Hypothalamus (tissue), 51 donors: ENCODE results near the gene BTBD1.
"Not testable (repeated sequence)": the region's sequence is repeated elsewhere in the genome, so short reads cannot be mapped to it uniquely, and the experiment has no call there.

Experiments used
- DNase-seq, 51 donors: peaks; one replicate each; lab custom pipeline; 2025; lab: John Stamatoyannopoulos, UW

BTBD1 gene

DNA sequence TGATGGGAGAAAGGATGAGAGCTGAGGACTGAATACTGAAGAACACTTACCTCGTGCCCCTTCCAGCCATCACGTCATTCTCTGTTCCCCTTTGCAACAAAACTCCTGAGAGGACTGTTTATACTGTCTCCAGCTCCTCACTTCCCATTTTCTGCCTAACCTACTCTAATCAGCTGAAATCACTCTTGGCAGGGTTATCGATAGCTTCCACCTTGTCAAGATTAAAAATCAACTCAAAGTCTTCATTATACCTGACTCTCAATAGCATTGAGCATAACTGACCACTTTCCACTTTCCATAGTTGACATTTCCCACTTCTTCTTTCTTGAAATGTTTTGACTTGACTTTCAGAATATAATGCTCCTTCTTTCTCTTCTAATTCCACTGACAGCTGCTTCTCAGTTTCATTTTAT is 4.3 kb downstream of the BTBD1 start:
- DNase-seq, result peak in 2 of 51 donors; percentile 3 to 25

DNA sequence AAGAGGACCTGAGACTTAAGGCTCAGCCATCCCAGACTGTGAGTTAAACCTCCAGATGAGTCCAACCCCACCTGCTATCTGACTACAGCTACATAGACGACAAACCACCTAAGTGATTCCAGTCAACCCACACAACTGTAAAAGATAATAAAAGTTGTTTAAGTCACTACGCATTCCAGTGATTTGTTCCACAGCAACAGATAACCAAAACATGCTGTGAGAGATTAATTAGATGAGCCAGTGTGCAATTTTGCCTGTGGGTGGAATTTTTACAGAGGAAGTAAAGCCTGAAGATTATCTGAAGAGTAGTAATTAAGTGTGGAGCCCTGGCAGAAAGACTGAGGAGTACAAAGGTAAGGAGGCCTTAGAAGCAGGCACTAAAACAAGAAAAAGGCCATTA is 5.4 kb downstream of the BTBD1 start:
- peak in 1 of 51 donors; percentile 37 for DNase-seq

DNA sequence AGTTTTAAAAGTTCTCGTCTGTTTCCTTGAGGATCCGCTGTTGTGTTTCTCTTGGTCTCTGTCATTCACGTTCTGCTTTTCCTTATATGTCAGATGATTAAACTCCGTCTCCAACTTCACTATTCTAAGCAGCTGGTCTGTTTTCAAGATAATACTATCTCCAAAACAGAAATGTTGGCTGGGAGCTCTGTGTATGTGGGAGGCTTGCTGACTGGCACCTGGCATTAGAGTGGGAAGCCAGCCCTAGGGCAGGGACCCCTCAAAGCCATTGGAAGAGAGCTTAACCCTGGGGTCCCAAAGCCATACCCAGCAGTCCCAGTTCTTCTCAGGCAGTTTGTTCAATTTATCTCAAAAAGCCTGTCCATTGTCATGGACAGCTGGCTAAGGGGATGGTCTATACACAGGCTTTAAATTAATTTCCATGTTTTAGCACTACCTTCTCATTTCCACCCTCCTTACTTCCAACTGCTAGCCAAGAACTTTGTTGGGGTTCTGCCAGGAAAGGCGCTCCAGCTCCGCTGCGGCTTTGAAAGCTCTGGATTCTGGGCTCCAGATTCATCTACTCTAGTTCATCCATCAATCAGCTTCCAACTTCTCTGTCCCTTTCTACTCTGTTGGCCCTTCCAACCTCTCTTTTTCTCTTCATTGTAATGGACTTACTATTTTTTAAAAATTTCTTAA is 9.2 kb downstream of the BTBD1 start:
- peak in 2 of 51 donors; percentile 9 to 10 for DNase-seq

DNA sequence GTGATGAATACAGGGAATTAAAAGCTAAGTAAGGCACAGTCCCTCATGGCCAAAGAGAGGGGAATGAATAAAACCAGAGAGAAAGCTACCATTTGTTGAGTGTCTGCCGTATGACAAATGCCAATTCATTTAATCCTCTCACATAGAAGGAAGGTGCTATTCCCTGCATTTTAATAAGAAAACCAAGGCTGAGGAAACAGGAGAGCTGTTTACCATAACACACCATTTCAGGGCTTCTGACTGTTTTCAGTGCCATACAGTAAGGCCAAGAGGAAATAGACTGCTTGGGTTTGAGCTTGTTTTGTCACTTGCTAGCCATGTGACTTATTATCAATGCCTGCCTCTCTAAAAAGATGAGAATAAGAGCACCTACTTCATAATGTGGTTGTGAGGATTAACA is 10.1 kb downstream of the BTBD1 start:
- DNase-seq, result no peak

DNA sequence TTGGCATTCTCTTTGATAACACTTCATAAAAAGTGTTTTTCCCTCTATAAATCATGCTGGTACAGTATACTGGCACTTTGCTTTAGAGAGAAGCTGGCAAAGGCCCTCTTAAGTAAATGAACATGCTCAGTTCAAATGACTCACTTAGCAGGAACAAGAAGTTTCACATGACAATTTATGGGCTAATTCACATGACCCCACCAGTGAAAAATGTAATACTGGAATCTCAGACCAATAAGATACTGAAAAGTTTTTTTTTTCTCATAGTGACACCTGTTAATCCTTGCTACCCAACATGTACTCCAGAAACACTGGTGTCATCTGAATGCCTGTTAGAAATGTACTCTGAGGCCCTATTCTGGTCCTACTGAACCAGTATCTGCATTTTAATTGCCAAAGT is 13.9 kb downstream of the BTBD1 start:
- DNase-seq, result no peak

DNA sequence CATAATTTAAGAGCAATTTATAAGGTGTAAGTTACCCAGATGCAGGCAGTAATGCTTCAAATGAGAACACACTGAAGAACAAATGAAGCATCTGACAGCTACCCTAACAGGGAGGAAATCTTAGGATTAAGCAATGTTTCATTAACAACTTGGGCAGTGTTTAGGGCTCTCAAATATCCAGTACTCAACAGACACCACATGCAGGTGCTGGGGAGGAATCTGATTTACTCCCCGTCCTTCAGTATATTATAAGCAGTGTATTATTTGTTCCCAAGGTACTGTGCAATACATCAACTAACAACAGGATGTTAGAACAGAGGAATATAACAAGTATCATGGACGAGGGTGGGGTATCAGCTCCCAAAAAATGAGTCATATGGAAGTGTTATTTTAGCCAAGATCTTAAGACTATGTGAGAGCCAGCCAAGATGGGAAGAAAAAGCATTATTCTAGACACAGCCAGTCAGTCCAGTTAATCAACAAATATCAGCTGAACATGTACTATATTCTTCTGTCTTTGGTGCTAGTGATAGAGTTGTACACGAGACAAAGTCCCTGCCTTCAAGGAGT is 20.4 kb downstream of the BTBD1 start:
- no peak for DNase-seq

DNA sequence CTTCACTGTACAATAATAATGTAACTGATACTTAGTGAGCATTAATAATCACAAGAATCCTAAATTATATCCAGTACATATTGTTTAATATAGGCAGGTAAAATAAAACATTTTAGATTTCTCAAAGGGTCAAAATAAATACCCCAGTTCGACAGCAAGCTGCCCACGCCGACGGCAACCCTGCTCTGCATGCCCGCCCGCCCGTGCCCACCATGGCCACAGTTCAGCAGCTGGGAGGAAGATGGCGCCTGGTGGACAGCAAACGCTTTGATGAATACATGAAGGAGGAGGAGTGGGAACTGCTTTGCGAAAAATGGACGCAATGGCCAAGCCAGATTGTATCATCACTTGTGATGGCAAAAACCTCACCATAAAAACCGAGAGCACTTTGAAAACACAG is 22.9 kb downstream of the BTBD1 start:
- DNase-seq, result no peak

DNA sequence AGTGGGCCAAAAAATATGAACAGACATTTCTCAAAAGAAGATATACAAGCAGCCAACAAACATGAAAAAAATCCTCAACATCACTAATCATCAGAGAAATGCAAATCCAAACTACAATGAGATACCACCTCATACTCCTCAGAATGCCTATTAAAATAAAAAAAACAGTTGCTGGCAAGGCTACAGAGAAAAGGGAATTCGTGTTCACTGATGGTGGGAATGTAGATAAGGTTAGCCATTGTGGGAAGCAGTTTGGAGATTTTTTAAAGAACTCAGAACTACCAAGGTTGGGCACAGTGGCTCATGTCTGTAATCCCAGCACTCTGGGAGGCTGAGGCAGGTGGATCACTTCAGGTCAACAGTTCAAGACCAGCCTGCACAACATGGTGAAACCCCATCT is 27.8 kb downstream of the BTBD1 start:
- no peak for DNase-seq

DNA sequence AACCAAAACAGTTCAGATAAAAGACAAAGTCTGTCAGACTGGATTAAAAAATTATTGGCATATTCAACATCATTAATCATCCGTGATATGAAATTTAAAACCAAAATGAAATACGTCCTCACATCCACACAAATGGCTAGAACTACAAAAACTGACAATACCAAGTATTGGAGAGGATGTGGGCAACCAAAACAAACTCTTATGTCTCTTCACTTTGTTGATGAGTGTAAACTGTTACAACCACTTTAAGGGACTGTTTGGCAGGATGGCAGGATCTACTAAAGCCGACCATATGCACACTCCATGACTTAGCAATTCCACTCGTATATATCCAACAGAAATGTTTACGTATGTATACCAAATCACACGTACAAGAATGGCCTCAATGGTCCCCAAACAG is 30.8 kb downstream of the BTBD1 start:
- DNase-seq, result no peak

DNA sequence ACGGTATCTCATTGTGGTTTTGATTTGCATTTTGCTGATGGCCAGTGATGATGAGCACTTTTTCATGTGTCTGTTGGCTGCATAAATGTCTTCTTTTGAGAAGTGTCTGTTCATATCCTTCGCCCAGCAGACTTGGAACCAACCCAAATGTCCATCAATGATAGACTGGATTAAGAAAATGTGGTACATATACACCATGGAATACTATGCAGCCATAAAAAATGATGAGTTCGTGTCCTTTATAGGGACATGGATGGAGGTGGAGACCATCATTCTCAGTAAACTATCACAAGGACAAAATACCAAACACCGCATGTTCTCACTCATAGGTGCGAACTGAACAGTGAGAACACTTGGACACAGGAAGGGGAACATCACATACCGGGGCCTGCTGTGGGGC is 35.8 kb downstream of the BTBD1 start:
- DNase-seq, result not testable (repeated sequence)

DNA sequence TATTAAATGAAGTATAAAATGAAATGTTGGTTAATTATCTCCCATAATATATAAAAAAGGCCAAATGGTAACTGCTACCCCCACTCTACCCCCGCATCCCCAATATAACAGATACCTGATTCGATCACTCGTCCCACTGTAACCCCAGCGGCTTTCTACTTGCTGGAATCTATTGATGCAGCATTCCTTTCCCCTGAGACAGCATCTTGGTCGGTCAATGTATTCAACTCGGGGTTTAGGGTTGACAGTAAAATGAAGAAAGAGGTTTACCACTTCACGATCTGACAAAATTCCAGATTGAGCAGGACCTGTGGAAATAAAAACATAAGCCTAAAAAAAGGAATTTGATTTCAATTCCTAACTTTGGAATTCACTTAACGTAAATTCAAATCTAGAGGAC is 37.0 kb downstream of the BTBD1 start:
- DNase-seq, result no peak

DNA sequence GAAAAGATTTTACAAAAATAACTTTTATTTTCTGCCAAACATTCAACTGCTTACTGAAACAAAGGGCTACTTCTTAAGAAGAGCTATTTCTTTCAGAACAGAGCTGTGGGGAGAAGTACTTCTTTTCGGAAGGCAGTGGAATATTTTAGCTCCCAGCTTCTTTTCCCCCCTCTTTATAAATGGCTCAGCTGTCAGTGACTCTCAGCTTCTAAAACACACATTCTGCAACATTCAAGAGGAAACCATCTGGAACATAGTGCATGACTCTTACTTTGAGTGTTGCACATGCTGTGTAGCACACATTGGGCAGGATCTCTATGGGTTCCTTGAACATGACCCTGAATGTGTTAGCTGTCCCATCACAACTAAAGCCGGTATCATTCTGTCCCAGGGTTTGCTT is 48.6 kb downstream of the BTBD1 start:
- DNase-seq, result no peak

DNA sequence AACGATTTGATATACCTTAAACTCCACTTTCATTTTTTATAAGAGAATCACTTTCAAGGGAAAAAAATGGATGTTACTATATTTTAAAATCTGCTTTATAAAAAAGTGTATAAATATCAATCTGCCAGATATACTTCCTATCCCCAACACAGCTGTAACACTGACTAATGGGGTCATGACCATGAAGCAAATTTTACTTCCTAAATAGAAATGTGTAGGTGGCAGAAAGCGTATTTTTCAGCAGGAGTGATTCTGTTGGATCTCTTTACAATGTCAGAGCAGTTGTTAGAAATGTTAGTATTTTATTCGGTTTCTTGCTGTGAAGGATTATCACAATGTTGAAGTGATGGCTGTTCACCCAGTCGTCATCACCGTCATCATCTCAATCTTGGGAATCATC is 50.1 kb downstream of the BTBD1 start:
- no peak for DNase-seq

DNA sequence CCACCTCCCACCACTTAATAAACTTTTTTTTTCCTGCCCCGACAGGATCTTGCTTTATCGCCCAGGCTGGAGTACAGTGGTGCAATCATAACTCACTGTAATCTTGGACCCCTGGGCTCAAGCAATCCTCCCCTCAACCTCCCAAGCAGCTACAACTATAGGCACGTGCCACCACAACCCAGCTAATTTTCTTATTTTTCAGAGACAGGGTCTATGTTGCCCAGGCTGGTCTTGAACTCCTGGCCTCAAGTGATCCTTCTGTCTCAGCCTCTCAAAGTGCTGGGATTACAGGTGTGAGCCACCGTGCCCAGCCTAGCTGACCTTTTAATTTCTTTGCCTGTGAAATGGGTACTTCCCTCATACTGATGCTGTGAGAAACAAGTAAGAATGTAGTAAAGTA is 51.7 kb downstream of the BTBD1 start:
- DNase-seq, result no peak

DNA sequence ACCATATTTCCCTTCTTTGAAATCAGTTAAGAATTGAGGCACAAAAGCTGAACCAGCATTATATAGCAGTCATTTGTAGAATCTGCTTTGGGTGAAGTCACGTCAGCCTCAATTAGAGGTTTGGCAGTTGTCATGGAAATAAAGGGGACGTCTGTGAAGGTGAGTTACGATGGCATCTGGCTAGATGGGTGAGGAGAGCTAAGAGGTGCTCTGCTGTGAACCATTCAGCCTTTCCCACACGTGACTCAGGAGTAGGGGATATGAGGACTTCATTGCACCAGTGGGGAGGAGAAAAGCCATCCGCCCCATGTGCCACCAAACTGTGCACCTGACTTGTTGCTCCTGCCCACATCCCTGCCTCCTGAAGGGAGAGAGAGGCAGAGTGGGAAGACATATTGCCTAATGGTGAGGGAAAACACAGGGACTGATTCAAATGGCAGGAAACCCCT is 52.8 kb downstream of the BTBD1 start:
- no peak for DNase-seq

DNA sequence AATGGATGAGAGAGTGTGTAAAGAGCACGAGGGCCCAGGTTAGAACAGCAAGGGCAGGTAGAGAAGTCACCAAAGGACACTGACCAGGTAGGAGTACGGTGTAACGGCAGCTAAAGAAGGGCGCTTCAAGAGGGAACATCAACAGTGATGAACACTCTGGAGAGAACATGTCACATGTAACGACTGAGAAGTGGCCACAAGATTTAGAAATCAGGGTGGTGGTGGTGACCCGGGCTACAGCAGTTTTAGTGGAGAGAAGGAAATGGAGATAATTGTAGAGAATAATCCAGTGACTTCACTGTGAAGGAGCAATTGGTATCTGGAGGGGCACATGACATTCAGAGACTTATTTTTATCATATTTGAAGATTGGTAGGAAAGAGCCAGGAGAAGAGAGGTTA is 54.4 kb downstream of the BTBD1 start:
- no peak for DNase-seq

DNA sequence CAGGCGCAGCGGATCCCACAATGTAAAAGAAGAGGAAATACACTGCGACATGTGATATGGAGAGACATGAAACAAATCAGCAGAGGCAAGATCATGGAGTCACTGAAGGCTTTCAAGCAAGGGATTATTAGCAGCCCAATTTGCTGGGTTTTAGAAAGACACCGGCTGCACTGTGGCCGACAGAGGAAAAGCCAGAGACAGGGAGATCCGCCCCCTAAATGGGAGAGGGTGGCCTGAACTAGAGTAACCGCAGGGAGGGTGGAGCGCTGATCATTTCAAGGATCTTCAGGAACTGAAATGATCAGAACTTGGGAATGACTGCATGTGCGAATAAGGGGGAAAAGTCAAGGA is 55.0 kb downstream of the BTBD1 start:
- DNase-seq, result no peak

DNA sequence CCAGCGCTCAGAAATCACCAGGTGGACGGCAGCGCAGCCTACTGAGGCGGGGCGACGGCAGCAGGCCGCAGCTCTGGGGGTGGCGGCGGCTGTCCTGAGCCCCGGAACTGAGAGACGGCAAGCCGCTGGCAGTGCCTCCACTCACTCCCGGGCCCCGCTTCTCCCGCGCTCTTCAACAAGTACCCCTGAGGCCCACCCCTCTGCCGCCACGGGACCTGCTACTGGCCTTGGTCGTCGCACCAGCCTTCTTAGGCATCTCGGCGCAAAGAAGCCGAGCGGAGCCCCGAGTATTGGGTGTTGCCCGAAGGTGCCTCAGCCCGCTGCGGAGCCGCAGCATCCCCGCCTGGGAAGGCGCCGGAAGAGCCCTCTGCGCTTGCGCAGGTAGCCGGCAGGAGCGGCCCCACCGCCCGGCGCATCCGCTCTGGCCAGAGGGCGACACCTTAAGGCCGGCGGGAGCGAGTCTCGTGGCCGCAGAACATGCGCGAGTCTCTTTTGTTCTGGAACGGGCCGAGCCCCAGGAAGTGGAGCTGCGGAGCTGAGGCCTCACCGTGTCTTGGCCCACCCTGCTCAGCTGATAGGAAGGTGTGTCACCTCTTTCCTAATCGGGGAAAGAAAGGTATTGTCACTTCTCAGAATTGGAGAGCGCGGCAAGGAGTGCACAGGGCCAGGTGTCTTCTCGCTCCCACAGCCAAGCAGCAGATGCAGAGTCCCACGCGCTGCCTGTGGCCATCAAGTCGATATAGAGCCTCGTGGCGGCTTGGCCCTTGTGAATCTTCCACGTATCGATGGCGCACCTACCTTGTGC is 55.6 kb downstream of the BTBD1 start, which contains the start of gene C15orf40:
Gene C15orf40, minus strand, starts transcription at position 369 of the 805 bp plus-strand sequence. Its CDS starts 32 bp downstream, at position 337.
- DNase-seq, result peak; percentile 50 to 92 (median 83)

DNA sequence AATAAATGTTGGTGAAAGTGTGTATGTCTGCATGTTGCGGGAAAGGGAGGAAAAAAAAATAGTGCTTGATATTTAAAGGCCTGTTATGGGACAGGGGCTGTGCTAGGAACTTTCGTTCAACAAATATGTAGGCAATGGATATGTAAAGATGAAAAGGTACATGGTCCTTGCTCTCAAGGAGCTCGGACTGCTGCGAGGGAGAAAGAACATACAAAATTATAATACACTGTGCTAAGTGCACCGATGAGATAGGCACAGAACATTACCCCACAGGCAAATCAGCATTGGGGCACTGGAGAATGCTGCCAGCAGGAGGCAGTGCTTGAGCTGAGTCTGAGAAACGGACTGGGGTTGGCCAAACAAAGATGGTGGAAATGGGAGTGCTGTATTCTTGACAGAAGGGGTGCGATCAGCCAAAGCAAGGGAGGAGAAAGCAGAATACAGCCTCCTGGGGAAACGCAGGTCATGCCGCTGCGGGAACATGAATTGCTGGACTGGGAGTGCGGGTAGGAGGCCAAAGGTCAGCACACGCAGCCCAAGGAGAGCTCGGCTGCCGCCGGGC is 56.3 kb downstream of the BTBD1 start:
- peak in 45 of 51 donors; percentile 16 to 85 (median 51) for DNase-seq

DNA sequence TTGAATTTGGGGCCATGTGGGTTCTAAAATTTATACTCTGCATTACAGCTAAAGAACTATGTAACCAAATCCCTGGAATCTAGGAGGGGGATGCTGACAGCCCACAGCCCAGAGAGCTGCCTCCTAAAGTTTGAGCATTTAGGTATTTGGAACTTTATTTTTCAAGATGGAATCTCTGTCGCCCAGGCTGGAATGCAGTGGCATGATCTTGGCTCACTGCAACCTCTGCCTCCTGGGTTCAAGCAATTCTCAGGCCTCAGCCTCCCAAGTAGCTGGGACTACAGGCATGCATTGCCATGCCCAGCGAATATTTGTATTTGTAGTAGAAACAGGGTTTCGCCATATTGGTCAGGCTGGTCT is 66.4 kb downstream of the BTBD1 start:
- not testable (repeated sequence) for DNase-seq

DNA sequence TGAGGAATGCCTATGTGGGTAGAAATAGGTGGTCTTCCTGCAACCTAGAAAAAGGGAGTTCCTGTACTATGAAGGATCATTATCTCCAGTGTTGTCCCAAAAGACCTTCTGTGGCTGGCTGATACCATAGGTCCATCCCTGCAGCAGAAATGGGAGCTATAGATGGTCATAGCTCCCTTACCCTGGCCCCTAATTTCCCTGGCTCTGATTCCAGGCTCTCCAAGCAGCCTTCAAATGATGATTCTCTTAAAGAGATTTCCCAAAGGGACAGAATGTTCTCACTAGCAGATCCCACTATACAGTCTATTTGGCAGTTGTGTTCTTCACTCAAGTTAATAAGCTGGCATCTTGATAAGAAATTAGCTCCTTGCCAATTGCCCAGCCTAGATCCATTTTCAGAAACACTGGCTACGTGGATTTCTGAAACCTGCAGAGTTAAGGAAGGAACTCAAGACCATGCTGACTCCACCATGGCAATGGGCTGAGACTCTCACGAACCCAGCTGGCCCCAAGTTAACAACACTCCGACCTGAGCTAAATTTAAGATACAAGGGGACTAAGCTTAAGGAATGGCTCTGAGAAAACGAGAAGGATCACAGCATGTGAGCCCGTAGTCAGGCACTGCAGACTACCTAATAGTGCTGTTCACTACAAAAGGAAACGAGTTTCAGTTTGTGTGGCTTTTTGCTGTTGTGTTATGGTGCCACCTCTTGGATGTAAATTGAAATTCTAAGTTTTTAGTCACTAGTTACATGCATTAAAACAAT is 67.0 kb downstream of the BTBD1 start:
- peak in 4 of 51 donors; percentile 7 to 35 (median 14) for DNase-seq
